Transverse colon (tissue), 4 donors: ENCODE data around the gene HYI. TPM values are rescaled to one million over a fixed set of nuclear protein-coding genes. Genes with fewer than 3 reads are reported as not detected.

ENCODE experiments used
- DNase-seq: peaks from one replicate; pipeline ENCODE4 v3.0.0-alpha.2; 2019
- H3K27ac ChIP-seq, 4 donors: fragments of 200-600 bp; sonication (generic); 2 replicates each; pipeline ENCODE4 v1.5.1; 2016 to 2018; ENCODE audit warnings: inconsistent platforms in 4 of 4
- H3K27me3 ChIP-seq: fragments of 200-600 bp; sonication (generic); 2 replicates; pipeline ENCODE4 v1.5.1; 2017; ENCODE audit warnings: inconsistent platforms
- H3K36me3 ChIP-seq, 4 donors: fragments of 200-600 bp; sonication (generic); 2 replicates each; pipeline ENCODE4 v1.5.1; 2017 to 2019; ENCODE audit warnings: inconsistent platforms in 4 of 4
- H3K4me1 ChIP-seq, 4 donors: fragments of 200-600 bp; sonication (generic); 2 replicates each; pipeline ENCODE4 v1.5.1; 2017 to 2020; ENCODE audit warnings: inconsistent platforms in 4 of 4
- H3K4me3 ChIP-seq, 4 donors: fragments of 200-600 bp; sonication (generic); 1 replicate in 1 of 4; 2 replicates in 3 of 4; pipeline versions ENCODE4 v1.5.1 to v1.6.1; 2017 to 2019; ENCODE audit warnings: inconsistent platforms in 4 of 4
- H3K9me3 ChIP-seq, 2 donors: fragments of 200-600 bp; sonication (generic); 2 replicates each; pipeline ENCODE4 v1.5.1; 2017 to 2019; ENCODE audit warnings: inconsistent platforms in 2 of 2
- EP300 ChIP-seq: sonication (generic); formaldehyde crosslinking; IDR thresholded peaks from one replicate; pipeline ENCODE4 v1.6.1; 2017; ENCODE audit warnings: antibody characterized with exemption, low read depth
- POLR2A ChIP-seq: fragments of 450-650 bp; IDR thresholded peaks from one replicate; pipeline ENCODE4 v1.6.1; 2016; ENCODE audit warnings: antibody characterized with exemption, mild to moderate bottlenecking, moderate library complexity
- POLR2AphosphoS5 ChIP-seq, 3 donors: sonication (generic); formaldehyde crosslinking; IDR thresholded peaks; one replicate each; pipeline ENCODE4 v1.6.1; 2016; ENCODE audit warnings: antibody characterized with exemption in 3 of 3
- WGBS, 2 donors: methylation state at CpG; one replicate each; pipeline ENCODE4 v1.1.5; 2018; ENCODE audit warnings: low coverage in 1 of 2; 5-methylcytosine and 5-hydroxymethylcytosine counted together
- in situ Hi-C, 4 donors: fragments of 200-750 bp; cut with MboI; loops; one replicate each; pipeline versions ENCODE4 v1.15.0 to v1.15.1; 2017; ENCODE audit warnings: low sequenced_read_pairs in 3 of 4, low pct_ligation_motif_present in 1 of 4, low pct_unique_long_range_greater_than_20kb in 1 of 4
- intact Hi-C: fragments of 100-400 bp; cut with DNase I; formaldehyde crosslinking; loops from one replicate; pipeline ENCODE4 v1.15.1; 2023; ENCODE audit warnings: low total_unique reads
- total RNA-seq, 4 donors: library from RNA; depleted of rRNA; stranded (reverse); fragments of >200 nt; gene quantifications; one replicate each; pipeline ENCODE4 v1.1.0, GENCODE V29; 2016
- TF ChIP-seq, protein P1 (sequence below), 5 experiments: fragments of 200-600 bp in 3 of 5; fragments of 450-650 bp in 2 of 5; sonication (generic) in 3 of 5; IDR thresholded peaks; 1 replicate in 2 of 5; 2 replicates in 3 of 5; pipeline ENCODE4 v1.5.1; 2016 to 2017; ENCODE audit warnings: antibody characterized with exemption in 5 of 5, inconsistent platforms in 3 of 5, mild to moderate bottlenecking in 2 of 5, moderate library complexity in 1 of 5

Gene HYI
- total RNA-seq, 4 donors from 2014 or later, result 71.1 to 126 (median 119) TPM

DNA sequence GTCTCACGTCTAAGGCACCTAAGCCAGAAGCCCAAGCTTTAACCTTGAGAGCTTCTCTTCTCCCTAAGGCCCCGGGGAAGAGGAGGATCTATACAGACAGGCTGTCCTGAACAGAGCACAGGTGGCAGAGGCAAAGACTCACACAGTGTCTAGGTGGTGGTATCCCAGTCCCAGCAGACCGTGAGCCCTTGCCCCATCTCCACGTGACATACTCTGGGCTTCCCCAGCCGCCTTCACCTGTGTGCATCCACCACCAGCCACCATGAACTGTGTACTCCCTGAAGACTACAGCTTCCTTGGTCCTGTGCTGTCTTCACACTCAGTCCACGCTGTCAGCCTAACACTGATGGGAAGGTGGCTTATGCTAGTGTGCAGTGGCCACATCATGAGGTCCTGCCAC, 32.3 kb downstream of the HYI start:
- no peaks in the 10 kb centered on the region for H3K27me3 ChIP-seq
- intact Hi-C loops, result no loop called here
- in situ Hi-C loops, result no loop called here
- H3K4me3 ChIP-seq, result no peak overlapping the region
- 92 to 100% methylated on average over 1 to 6 of the region's 6 CpGs for WGBS, 2 donors
- H3K9me3 ChIP-seq, result no peaks in the 10 kb centered on the region
- no peak overlapping the region for H3K27ac ChIP-seq
- peaks cover 0 to 74% (median 34%) of the 10 kb centered on the region in 4 donors for H3K36me3 ChIP-seq
- no peaks in the 10 kb centered on the region for H3K4me1 ChIP-seq
- DNase-seq, result no peak
- TF ChIP-seq, protein P1, sequence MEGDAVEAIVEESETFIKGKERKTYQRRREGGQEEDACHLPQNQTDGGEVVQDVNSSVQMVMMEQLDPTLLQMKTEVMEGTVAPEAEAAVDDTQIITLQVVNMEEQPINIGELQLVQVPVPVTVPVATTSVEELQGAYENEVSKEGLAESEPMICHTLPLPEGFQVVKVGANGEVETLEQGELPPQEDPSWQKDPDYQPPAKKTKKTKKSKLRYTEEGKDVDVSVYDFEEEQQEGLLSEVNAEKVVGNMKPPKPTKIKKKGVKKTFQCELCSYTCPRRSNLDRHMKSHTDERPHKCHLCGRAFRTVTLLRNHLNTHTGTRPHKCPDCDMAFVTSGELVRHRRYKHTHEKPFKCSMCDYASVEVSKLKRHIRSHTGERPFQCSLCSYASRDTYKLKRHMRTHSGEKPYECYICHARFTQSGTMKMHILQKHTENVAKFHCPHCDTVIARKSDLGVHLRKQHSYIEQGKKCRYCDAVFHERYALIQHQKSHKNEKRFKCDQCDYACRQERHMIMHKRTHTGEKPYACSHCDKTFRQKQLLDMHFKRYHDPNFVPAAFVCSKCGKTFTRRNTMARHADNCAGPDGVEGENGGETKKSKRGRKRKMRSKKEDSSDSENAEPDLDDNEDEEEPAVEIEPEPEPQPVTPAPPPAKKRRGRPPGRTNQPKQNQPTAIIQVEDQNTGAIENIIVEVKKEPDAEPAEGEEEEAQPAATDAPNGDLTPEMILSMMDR (IDR thresholded peaks at IDR 0.05), result no peak
- TF ChIP-seq POLR2AphosphoS5 (IDR thresholded peaks at IDR 0.05), result no peak
- TF ChIP-seq POLR2A, result no peak
- no peak for TF ChIP-seq EP300

DNA sequence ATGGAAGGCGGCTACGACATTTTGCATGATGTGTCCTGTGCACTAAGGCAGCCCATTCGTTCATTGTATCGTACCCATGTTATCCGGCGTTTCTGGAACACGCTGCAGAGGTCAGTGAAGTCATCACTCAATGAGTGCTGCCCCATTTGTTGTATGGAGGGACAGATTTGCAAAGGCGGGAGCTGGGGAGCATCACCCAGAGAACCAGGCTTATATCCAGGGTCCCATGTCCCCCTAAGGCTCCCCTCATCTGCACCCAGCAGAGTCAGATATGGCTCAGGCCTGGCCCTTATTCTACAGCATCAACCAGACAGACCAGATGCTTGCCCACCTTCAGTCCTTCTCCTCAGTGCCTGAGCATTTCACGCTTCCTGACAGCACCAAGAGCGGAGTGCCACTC, 32.9 kb downstream of the HYI start:
- in situ Hi-C loops, result no loop called here

DNA sequence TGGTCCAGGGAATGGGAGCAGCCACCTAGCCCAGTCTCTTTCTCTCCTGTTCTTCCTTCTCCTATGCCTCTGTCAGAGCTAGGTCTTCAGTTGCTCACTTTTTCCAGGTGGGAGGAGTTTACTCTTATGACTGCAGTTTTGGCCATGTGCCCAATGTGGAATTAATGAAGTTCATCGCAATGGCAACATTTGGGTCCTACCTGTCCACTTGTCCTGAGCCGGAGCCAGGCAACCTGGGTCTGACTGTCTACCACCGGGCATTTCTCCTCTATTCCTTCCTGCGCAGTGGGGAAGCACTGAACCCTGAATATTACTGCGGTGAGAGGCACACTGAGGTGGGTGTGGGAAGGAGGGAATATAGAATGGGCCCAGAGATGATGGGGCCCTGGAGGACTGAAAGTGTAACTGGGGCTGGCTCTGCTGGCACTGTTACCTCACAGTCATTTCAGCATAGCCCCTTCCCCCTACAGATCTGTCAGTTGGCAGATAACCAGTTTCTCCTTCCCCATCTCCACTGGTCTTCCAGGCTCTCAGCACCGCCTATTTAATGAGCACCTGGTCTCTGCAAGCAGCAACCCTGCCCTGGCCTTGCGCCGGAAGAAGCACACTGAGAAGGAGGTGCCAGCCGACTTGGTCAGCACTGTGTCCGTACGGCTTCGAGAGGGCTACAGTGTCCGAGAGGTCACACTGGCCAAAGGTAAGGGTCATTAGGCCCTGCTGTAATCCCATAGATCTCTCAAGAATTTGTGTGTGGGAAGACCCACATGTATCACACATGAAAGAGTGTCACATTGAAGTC, 33.9 kb downstream of the HYI start:
- no peak for DNase-seq
- WGBS, 2 donors, result 97 to 100% methylated on average over 1 to 13 of the region's 13 CpGs
- intact Hi-C loops, result no loop called here
- H3K9me3 ChIP-seq, result no peaks in the 10 kb centered on the region
- H3K27me3 ChIP-seq, result no peaks in the 10 kb centered on the region
- H3K4me3 ChIP-seq, result no peak overlapping the region
- in situ Hi-C loops, result loop anchor here in 3 of 4 donors (5.0 to 10.0 kb wide), 3 partner anchors 185 to 195 kb away; no protein-coding TSS in a partner anchor
- H3K36me3 ChIP-seq, result peaks cover 0 to 59% (median 29%) of the 10 kb centered on the region in 4 donors
- H3K27ac ChIP-seq, result no peak overlapping the region
- no peaks in the 10 kb centered on the region for H3K4me1 ChIP-seq
- TF ChIP-seq POLR2A (no peak), POLR2AphosphoS5 (IDR thresholded peaks at IDR 0.05) (no peak), EP300 (no peak)
- TF ChIP-seq, protein P1 (IDR thresholded peaks at IDR 0.05), result no peak

More for the DNA sequence above, 32.9 kb downstream of the HYI start:
- Histone ChIP-seq H3K4me3 (no peak overlapping the region), H3K4me1 (no peaks in the 10 kb centered on the region), H3K27me3 (no peaks in the 10 kb centered on the region), H3K27ac (no peak overlapping the region), H3K36me3 (peaks cover 0 to 69% (median 33%) of the 10 kb centered on the region in 4 donors), H3K9me3 (no peaks in the 10 kb centered on the region)
- WGBS, 2 donors, result 97% methylated on average over 10 of the region's 10 CpGs; no CpG with 5 or more reads in 1 of the 2 donors
- TF ChIP-seq, protein P1 (IDR thresholded peaks at IDR 0.05), result no peak
- TF ChIP-seq POLR2A (no peak), POLR2AphosphoS5 (IDR thresholded peaks at IDR 0.05) (no peak), EP300 (no peak)
- DNase-seq, result no peak
- intact Hi-C loops, result no loop called here

DNA sequence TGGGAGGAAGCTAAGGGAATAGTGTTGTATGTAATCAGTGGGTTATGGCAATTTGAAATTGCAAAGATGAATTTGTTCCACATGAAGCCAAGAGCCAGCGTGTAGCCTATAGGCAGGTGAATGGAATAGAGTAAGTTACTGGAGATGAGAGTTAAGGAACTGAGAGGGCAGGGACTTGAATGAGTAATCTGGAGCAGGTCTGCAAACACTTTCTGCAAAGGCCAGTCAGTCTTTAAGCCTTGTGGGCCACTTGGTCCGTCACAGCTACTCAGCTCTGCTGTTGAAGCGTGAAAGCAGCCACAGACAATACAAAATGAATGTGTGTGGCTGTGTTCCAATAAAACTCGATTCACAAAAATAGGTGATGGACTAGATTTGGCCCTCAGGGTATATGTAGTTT, 34.9 kb downstream of the HYI start:
- no peaks in the 10 kb centered on the region for H3K27me3 ChIP-seq
- H3K4me1 ChIP-seq, result no peaks in the 10 kb centered on the region
- H3K4me3 ChIP-seq, result no peak overlapping the region
- intact Hi-C loops (no loop called here), in situ Hi-C loops (loop anchor here in 3 of 4 donors (5.0 to 10.0 kb wide), 3 partner anchors 184 to 194 kb away; no protein-coding TSS in a partner anchor)
- H3K27ac ChIP-seq, result no peak overlapping the region
- no peak for DNase-seq
- TF ChIP-seq, protein P1 (IDR thresholded peaks at IDR 0.05), result no peak
- TF ChIP-seq POLR2A (no peak), POLR2AphosphoS5 (IDR thresholded peaks at IDR 0.05) (no peak), EP300 (no peak)
- peaks cover 0 to 54% (median 26%) of the 10 kb centered on the region in 4 donors for H3K36me3 ChIP-seq
- no peaks in the 10 kb centered on the region for H3K9me3 ChIP-seq
- 67 to 88% methylated on average over 1 to 4 of the region's 4 CpGs for WGBS, 2 donors
